CD14-positive monocyte (primary cell): ENCODE measurements around the gene SSBP3. TPM values are rescaled to one million over a fixed set of nuclear protein-coding genes. Genes with fewer than 3 reads are reported as not detected.

ENCODE experiments used
- DNase-seq, 3 donors: peaks; one replicate each; pipeline ENCODE4 v3.0.0-alpha.2; 2011 to 2022
- H2AFZ ChIP-seq: 2 replicates; pipeline ENCODE4 v1.6.0; 2012; ENCODE audit warnings: mild to moderate bottlenecking, low read depth, low read length, inconsistent platforms; ENCODE audit not compliant: insufficient read depth, poor library complexity, severe bottlenecking
- H3K27ac ChIP-seq, 2 donors: 1 replicate in 1 of 2; 2 replicates in 1 of 2; pipeline ENCODE4 v1.5.1; 2012 to 2013; ENCODE audit warnings: low read length in 2 of 2, control low read depth in 1 of 2, inconsistent platforms in 1 of 2, low read depth in 1 of 2, mild to moderate bottlenecking in 1 of 2
- H3K27me3 ChIP-seq, 2 donors: one replicate each; pipeline versions ENCODE4 v1.6.0 to v1.6.1; 2011 to 2013; ENCODE audit warnings: low read length in 2 of 2; ENCODE audit not compliant: control insufficient read depth in 2 of 2, insufficient read depth in 2 of 2
- H3K36me3 ChIP-seq, 2 donors: replicated peaks in 1 of 2; 1 replicate in 1 of 2; 2 replicates in 1 of 2; pipeline versions ENCODE4 v1.5.1 to v1.6.1; 2012 to 2013; ENCODE audit warnings: low read length in 2 of 2, control low read depth in 1 of 2, inconsistent platforms in 1 of 2, mild to moderate bottlenecking in 1 of 2; ENCODE audit not compliant: insufficient read depth in 2 of 2, control insufficient read depth in 1 of 2
- H3K4me1 ChIP-seq, 2 donors: 1 replicate in 1 of 2; 2 replicates in 1 of 2; pipeline versions ENCODE4 v1.5.1 to v1.6.1; 2012 to 2013; ENCODE audit warnings: low read length in 2 of 2, control low read depth in 1 of 2, inconsistent platforms in 1 of 2, mild to moderate bottlenecking in 1 of 2, moderate library complexity in 1 of 2; ENCODE audit not compliant: insufficient read depth in 2 of 2, control insufficient read depth in 1 of 2
- H3K4me2 ChIP-seq: replicated peaks from 2 replicates; pipeline ENCODE3; 2012; ENCODE audit warnings: low read length, moderate library complexity, mild to moderate bottlenecking; ENCODE audit not compliant: poor library complexity, severe bottlenecking; ENCODE audit errors: extremely low read depth
- H3K4me3 ChIP-seq, 3 experiments: fragments of 200-600 bp in 1 of 3; sonication (generic) in 1 of 3; replicated peaks in 1 of 3; 1 replicate in 2 of 3; 2 replicates in 1 of 3; pipeline ENCODE4 v1.5.1; 2011 to 2013; ENCODE audit warnings: low read length in 3 of 3, mild to moderate bottlenecking in 3 of 3, control low read depth in 2 of 3, low read depth in 2 of 3, inconsistent platforms in 1 of 3, moderate library complexity in 1 of 3
- H3K79me2 ChIP-seq: 2 replicates; pipeline ENCODE4 v1.6.0; 2012; ENCODE audit warnings: mild to moderate bottlenecking, control low read depth, inconsistent platforms, low read length, moderate library complexity; ENCODE audit not compliant: insufficient read depth
- H3K9ac ChIP-seq: 2 replicates; pipeline ENCODE4 v1.6.0; 2017; ENCODE audit warnings: low read length, mild to moderate bottlenecking; ENCODE audit not compliant: insufficient read depth, poor library complexity, severe bottlenecking
- H3K9me3 ChIP-seq, 2 donors: replicated peaks in 1 of 2; 1 replicate in 1 of 2; 2 replicates in 1 of 2; pipeline versions ENCODE4 v1.5.1 to v1.6.1; 2012 to 2013; ENCODE audit warnings: low read length in 2 of 2, control low read depth in 1 of 2; ENCODE audit not compliant: control insufficient read depth in 1 of 2, insufficient read depth in 1 of 2
- H4K20me1 ChIP-seq: 2 replicates; pipeline ENCODE4 v1.6.0; 2012; ENCODE audit warnings: mild to moderate bottlenecking, low read length, control low read depth, moderate library complexity; ENCODE audit not compliant: insufficient read depth
- H3K27ac Mint-ChIP-seq, 7 donors: one replicate each; pipeline ENCODE4 v1.8.0; 2020; ENCODE audit warnings: mild to moderate bottlenecking in 7 of 7, mixed read lengths in 7 of 7, moderate library complexity in 6 of 7, inconsistent platforms in 2 of 7
- H3K27me3 Mint-ChIP-seq, 3 donors: one replicate each; pipeline ENCODE4 v1.8.0; 2021 to 2022; ENCODE audit warnings: low read depth in 3 of 3, mild to moderate bottlenecking in 3 of 3, mixed read lengths in 3 of 3, moderate library complexity in 3 of 3, inconsistent platforms in 1 of 3
- H3K36me3 Mint-ChIP-seq, 2 donors: one replicate each; pipeline ENCODE4 v1.8.0; 2020; ENCODE audit warnings: mixed read lengths in 2 of 2, inconsistent platforms in 1 of 2, mild to moderate bottlenecking in 1 of 2
- H3K4me1 Mint-ChIP-seq: one replicate; pipeline ENCODE4 v1.8.0; 2020; ENCODE audit warnings: mild to moderate bottlenecking, mixed read lengths
- H3K4me3 Mint-ChIP-seq, 2 donors: one replicate each; pipeline ENCODE4 v1.8.0; 2020; ENCODE audit warnings: mild to moderate bottlenecking in 2 of 2, mixed read lengths in 2 of 2, moderate library complexity in 1 of 2
- H3K9me3 Mint-ChIP-seq, 7 donors: one replicate each; pipeline ENCODE4 v1.8.0; 2020 to 2022; ENCODE audit warnings: mixed read lengths in 7 of 7, mild to moderate bottlenecking in 6 of 7, moderate library complexity in 6 of 7, inconsistent platforms in 2 of 7
- CTCF ChIP-seq: fragments of 200-600 bp; IDR thresholded peaks from one replicate; pipeline ENCODE4 v1.8.0; 2022; ENCODE audit warnings: antibody characterized with exemption, mild to moderate bottlenecking
- WGBS: methylation state at CpG from one replicate; pipeline ENCODE4 v1.1.5; 2013; ENCODE audit warnings: missing lambda C conversion rate; ENCODE audit not compliant: insufficient coverage; 5-methylcytosine and 5-hydroxymethylcytosine counted together
- intact Hi-C, 2 donors: fragments of 100-400 bp; cut with micrococcal nuclease; formaldehyde crosslinking; loops; one replicate each; pipeline versions ENCODE4 v1.15.0 to v1.15.1; 2023
- polyA plus RNA-seq, 3 donors: library from polyadenylated mRNA; depleted of rRNA in 1 of 3; unstranded in 2 of 3; stranded (reverse) in 1 of 3; fragments of 300-500 nt in 2 of 3; fragments of >200 nt in 1 of 3; fragmentation: Illumina TruSeq in 2 of 3; gene quantifications; 1 replicate in 2 of 3; 2 replicates in 1 of 3; pipeline ENCODE4 v1.2.3, GENCODE V29; 2012 to 2021

SSBP3 gene
- polyA plus RNA-seq, 3 donors, result 4.1 to 30.7 (median 4.3) TPM

- peaks cover 26 to 27% of the 10 kb centered on the region in 2 donors for H3K36me3 Mint-ChIP-seq
- H3K4me3 Mint-ChIP-seq, result peak overlapping the region; percentile 74 to 89
- no peak for TF ChIP-seq CTCF
- Histone ChIP-seq H3K27me3 (no peaks in the 10 kb centered on the region), H3K4me1 (peaks cover 12 to 14% of the 10 kb centered on the region in 2 donors), H4K20me1 (peaks cover 94% of the 10 kb centered on the region), H3K9ac (peak overlapping the region; percentile 16), H3K36me3 (peaks cover 0 to 14% of the 10 kb centered on the region in 2 donors), H3K4me3 (peak overlapping the region in 1 of 3 experiments; percentile 61), H3K27ac (no peak overlapping the region), H3K9me3 (no peaks in the 10 kb centered on the region), H2AFZ (no peak overlapping the region), H3K79me2 (no peaks in the 10 kb centered on the region), H3K4me2 (peak overlapping the region; percentile 62)
- DNase-seq, result peak in 1 of 3 donors; percentile 19
- H3K27me3 Mint-ChIP-seq, result peaks cover 2 to 19% (median 4%) of the 10 kb centered on the region in 3 donors
- H3K9me3 Mint-ChIP-seq, result no peaks in the 10 kb centered on the region
- intact Hi-C loops, result no loop called here
- H3K4me1 Mint-ChIP-seq, result peaks cover 21% of the 10 kb centered on the region
- 7% methylated on average over 7 of the region's 9 CpGs for WGBS
- peak overlapping the region in 3 of 7 donors; percentile 0 to 69 (median 8) for H3K27ac Mint-ChIP-seq
Observed at GRCh38 chr1:54356680-54357147, 49.5 kb downstream of the SSBP3 start.

GRCh38 chr1:54355931-54356679 lies 50.1 kb downstream of the SSBP3 start:
- intact Hi-C loops, result no loop called here
- Mint-ChIP-seq H3K4me3 (peak overlapping the region; percentile 74 to 89), H3K36me3 (peaks cover 26 to 27% of the 10 kb centered on the region in 2 donors), H3K27me3 (peaks cover 2 to 19% (median 4%) of the 10 kb centered on the region in 3 donors), H3K9me3 (no peaks in the 10 kb centered on the region), H3K27ac (peak overlapping the region in 3 of 7 donors; percentile 8 to 77 (median 69)), H3K4me1 (peaks cover 21% of the 10 kb centered on the region)
- 6% methylated on average over 26 of the region's 31 CpGs for WGBS
- H3K4me2 ChIP-seq, result peak overlapping the region; percentile 62
- H4K20me1 ChIP-seq, result peaks cover 89% of the 10 kb centered on the region
- H2AFZ ChIP-seq, result no peak overlapping the region
- H3K27ac ChIP-seq, result no peak overlapping the region
- peak overlapping the region in 1 of 3 experiments; percentile 61 for H3K4me3 ChIP-seq
- peaks cover 12 to 14% of the 10 kb centered on the region in 2 donors for H3K4me1 ChIP-seq
- no peaks in the 10 kb centered on the region for H3K9me3 ChIP-seq
- H3K27me3 ChIP-seq, result no peaks in the 10 kb centered on the region
- no peak for TF ChIP-seq CTCF
- peaks cover 0 to 14% of the 10 kb centered on the region in 2 donors for H3K36me3 ChIP-seq
- peak in 2 of 3 donors; percentile 16 to 19 for DNase-seq
- peak overlapping the region; percentile 16 for H3K9ac ChIP-seq
- H3K79me2 ChIP-seq, result no peaks in the 10 kb centered on the region
